OCI-LY7 (cell line): Measurements from ENCODE around the gene NAPB.

Experiments used
- EZH2phosphoT487 ChIP-seq: fragments of 200-600 bp; sonication (generic); IDR thresholded peaks from 2 replicates; pipeline ENCODE4 v1.6.1; 2018; ENCODE audit warnings: low read depth, borderline replicate concordance, mild to moderate bottlenecking, mixed run types, antibody characterized with exemption, low read length, moderate library complexity, mixed read lengths
- TF ChIP-seq, protein P1 (sequence below): fragments of 200-600 bp; sonication (generic); conservative IDR thresholded peaks from 2 replicates; pipeline ENCODE4 v1.5.1; 2014; ENCODE audit warnings: mild to moderate bottlenecking, antibody characterized with exemption, low read length, moderate library complexity, mixed read lengths

DNA sequence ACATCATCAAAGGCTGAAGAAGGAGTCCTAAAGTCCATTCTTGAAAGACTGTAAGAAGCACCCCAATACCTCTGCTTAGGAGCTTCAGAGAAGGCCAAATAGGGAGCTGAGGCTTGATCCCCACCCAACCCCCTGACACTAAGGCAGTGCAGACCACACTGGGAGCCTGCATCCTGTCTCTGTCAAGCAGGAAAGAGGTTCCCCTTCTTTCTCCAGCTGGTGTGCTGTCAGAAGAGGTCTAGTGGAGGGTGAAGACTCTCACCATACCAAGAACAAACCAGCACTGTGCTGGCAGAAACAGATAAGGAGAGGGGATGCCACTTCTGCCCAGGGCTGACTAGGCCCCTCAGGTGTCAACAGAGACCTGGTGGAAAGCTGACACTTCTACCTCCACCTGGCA is 39.4 kb downstream of the NAPB start:
- TF ChIP-seq, protein P1, sequence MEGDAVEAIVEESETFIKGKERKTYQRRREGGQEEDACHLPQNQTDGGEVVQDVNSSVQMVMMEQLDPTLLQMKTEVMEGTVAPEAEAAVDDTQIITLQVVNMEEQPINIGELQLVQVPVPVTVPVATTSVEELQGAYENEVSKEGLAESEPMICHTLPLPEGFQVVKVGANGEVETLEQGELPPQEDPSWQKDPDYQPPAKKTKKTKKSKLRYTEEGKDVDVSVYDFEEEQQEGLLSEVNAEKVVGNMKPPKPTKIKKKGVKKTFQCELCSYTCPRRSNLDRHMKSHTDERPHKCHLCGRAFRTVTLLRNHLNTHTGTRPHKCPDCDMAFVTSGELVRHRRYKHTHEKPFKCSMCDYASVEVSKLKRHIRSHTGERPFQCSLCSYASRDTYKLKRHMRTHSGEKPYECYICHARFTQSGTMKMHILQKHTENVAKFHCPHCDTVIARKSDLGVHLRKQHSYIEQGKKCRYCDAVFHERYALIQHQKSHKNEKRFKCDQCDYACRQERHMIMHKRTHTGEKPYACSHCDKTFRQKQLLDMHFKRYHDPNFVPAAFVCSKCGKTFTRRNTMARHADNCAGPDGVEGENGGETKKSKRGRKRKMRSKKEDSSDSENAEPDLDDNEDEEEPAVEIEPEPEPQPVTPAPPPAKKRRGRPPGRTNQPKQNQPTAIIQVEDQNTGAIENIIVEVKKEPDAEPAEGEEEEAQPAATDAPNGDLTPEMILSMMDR, result no peak
- no peak for TF ChIP-seq EZH2phosphoT487
